NCI-H1694 (cell line): ENCODE measurements around the gene SNCG.

Experiments used
- DNase-seq: peaks from one replicate; lab custom pipeline; 2025; lab: John Stamatoyannopoulos, UW

The SNCG gene

DNA sequence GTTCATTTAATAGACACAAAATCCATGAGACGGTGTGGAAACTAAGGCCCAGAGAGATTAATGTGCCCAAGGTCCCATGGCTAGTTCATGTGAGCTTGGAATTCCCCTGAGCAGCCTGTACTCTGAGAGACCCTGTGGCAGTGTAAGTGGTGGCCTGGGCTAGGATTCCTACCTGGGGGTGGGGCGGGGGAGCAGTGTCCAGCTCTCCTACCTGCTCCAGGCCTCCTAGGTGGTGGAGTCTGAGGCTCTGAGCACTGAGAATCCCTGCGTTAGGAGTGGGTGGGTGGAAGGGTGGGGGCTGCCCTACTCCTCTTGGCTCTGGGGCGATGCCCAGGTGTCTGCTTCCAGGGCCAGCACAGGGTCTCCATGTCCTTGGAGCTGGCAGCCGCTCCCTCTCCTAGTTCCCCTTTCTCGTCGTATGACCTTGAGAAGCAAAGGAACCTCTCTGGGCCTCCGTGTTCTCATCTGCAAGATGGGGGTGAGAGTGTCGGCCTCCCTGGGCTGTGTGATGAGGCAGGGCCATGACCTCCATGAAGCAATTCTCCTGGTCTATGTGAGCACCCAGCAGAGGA is 2.5 kb downstream of the SNCG start:
- no peak for DNase-seq

DNA sequence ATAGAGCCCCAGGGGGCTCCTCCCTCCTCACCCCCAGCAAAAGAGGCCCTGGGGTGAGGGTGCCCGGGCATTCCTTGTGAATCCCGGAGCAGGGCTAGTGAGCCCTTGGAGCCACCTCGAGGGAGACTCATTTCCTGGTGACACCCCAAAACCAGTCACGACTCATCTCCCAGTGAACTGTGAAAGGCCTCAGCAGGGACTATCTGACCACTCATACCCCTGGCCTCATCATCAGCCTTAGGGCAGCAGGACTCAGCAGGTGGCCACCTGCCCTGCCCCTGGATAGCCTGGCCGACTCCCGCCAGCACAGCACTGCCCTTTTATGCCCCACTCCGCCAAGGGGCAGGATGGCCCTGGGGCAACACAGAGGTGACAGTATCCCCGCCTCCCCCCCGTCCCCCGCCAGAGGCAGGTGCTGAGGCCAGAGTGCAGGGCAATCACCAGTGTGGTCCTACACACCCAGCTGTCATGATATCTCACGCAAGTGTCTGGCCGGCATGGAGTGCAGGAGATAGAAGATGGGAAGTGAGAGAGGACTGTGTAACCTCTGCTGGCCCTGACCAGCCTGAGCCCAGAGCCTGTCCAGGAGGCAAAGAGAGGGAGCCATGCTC is 3.2 kb downstream of the SNCG start:
- no peak for DNase-seq

DNA sequence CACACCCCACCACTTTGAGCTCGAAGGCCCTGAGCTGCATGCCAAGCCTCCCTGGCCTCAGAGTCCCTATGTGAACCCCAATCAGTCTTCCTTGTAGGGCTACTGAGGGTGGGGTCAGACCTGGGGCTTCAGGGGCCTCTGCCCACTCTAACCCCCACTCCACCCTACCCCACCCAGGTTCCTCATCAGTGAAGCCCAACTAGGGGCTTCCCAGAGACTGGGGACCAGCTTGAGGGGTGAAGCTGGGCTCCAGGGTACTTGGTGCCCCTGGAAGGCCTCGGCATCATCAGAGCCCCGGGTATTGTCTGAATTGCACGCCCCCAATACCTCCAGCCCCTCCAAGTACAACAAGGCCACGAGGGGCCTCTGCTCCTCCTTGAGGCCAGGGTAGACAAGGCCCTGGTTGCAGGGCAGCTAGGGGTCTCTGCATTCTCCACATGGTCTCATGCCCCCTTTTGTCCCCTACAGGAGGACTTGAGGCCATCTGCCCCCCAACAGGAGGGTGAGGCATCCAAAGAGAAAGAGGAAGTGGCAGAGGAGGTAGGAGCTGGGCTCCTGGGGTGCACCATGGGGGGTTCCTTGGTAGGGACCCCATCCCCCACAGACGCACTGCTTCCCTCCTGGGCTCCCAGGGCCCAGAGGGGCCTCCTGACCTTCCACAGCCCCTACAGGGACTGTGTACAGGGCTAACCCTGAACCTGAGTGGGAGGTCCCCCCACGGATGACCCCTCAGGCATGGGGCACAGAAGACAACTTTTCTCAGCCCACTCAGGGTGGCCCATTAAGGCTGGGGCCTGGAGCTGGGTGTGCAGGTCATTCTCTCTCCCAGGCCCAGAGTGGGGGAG is 4.0 kb downstream of the SNCG start:
- no peak for DNase-seq

DNA sequence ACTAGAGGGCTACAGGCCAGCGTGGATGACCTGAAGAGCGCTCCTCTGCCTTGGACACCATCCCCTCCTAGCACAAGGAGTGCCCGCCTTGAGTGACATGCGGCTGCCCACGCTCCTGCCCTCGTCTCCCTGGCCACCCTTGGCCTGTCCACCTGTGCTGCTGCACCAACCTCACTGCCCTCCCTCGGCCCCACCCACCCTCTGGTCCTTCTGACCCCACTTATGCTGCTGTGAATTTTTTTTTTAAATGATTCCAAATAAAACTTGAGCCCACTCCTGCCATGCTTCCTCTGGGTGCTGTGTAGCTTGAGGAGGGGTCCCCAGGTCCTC is 4.5 kb downstream of the SNCG start:
- DNase-seq: no peak

DNA sequence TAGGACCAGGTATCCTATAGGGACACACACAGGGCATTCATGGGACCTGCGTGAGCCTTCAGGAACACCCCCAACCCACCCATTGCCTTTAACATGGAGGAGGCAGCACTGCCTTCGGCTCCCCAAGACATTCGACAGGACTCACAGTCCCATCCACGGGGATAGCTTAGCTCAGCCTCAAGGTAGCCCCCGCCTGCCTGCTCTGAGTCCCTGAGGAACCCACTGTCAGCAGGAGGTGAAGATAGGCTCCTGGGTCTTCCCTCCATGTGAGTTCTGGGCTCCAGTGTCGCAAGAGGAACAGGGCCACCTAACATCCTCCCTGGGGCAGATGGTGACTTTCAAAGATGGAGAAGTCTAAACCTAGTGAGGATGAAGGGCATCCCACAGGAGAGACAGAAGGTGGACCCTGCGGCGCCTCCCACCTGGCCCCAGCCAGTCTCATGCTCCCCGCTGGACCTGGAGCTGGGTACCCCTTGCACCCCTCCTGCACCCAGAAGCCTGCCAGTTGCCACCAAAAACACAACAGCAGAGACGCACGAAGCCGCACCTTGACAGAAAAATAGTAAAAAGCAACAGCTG is 5.0 kb downstream of the SNCG start:
- no peak for DNase-seq

DNA sequence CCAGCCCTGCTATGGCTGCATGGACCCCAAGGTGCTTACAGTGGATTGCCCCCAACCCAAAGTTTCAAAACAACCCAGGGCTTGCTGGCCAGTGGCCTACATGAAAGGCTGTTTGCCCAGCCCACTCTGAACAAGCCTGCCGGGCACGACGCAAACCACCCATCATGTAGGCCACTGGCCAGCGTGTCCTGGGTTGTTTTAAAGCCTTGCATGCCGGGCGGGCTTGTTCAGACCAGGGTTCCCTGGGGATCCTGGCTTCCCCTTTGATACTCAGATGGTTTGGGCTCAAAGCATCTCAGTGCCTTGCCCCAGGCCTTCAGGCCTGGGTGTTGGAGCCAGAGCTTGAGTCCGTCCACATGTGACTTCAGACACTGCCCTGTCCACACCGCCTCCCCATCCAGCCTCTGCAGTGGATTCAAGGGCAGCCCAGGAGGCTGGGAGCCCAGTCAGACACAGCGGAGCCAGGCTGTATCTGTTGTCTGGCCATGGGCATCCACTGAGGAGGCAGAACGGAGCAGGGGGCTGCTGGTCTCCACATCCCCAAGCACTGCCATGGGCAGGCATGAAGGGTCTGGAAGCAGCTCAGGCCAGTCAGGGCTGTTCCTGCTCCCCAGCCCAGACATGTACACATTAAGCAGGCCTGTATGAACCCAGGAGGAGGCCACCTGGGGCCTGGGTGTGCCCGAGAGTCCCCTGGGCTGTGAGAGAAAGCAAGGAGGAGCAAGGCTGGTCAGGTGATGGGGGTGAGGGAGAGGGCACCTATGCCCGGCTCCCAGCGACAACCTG is 5.9 kb downstream of the SNCG start:
- no peak for DNase-seq

DNA sequence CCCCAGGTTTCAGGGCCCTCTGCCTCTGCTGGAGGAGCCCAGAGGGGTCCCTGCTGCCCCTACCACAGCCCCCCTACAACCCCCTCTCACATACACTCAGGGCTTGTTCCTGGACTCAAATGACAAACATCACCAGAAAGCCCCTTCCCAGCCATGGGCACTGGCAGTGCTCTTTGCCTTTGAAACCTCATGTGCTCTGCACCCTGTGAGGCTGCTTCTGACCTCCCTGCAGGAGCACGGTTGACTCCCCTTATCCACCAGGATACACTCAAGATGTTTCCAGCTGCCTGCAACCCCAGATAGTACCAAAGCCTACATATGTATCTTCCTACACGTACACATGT is 6.4 kb downstream of the SNCG start:
- no peak for DNase-seq

DNA sequence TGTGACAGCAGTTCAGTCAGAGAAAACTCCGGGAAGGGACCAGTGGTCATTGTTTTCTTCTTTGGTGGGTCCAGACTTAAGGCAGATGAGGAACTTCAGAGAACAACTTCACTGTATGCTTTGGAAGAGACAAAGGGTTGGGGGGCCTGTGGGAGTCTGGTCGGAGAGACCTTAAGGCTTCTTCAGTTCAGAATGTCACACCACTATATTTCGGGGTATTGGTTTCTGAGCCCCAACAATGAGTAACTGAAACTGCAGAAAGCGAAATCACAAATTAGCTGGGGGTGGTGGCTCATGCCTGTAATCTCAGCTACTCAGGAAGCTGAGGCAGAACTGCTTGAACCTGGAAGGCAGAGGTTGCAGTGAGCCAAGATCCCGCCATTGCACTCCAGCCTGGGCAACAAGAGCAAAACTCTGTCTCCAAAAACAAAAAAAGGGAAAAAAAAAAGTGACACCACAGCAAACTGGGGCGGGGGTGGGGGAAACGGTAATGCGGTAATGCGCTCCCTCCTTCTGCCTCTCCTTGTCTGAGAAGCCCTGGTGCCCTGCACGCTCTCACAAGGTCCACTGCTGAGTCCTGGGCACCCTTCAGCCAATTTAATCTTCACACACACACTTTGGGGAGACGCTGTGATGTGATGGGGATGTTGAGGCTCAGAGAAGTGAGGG is 7.7 kb downstream of the SNCG start:
- DNase-seq: no peak

DNA sequence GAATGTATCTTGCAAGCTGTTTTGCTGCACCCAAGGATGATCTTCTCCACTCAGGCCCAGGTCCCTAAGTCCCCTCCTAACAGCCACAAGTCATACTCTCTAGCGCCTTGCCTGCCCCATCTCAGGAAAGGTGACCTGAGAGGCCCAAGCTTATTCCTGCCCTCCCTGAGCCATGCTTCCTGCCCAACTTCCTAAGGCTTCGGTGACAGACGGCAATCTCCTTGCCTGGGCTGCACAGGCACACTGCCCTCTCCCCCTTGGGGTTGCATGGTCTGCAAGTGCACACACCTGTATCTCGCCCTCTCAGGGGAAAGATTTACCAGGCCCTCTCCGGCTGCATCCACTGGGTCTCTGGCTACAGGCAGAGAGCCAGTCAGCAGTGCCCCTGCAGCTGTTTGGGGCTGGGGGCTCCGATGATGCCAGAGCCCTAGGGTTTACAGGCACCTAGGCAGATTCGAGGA is 9.1 kb downstream of the SNCG start:
- DNase-seq: no peak

DNA sequence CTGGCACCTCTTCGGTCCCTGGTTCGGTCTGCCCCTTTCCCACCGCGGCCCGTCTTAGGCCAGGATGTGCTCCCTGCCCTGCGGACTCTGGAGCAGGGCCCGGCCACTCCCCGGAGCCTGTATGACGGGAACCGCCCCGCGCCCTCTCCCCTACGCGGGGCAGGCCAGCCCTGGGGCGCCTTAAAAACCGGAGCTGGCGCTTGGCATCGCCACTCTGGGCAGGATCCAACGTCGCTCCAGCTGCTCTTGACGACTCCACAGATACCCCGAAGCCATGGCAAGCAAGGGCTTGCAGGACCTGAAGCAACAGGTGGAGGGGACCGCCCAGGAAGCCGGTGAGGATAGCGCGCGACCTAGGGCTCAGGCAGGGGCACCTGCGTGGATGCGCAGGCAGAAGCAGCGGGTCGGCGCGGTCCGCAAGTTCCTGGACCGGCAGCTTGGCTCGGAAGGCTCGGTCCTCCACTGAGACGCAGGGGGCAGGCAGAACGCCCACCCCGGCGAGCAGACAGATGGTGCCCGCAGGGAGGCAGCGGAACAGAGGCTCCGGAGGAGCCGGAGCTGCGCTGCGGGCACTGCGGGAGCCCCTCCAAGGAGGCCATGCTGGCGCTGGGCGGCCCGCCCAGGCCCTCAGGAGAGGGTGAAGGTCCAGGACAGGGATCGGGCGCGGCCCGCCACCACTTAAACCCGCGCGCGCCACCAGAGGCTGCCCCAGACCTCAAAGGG is 10.0 kb downstream of the SNCG start, which contains the start of gene ADIRF:
Gene ADIRF, plus strand, starts transcription at position 212 of the 723 bp plus-strand sequence. Its CDS starts 63 bp downstream, at position 275.
- DNase-seq: peak; percentile 61

DNA sequence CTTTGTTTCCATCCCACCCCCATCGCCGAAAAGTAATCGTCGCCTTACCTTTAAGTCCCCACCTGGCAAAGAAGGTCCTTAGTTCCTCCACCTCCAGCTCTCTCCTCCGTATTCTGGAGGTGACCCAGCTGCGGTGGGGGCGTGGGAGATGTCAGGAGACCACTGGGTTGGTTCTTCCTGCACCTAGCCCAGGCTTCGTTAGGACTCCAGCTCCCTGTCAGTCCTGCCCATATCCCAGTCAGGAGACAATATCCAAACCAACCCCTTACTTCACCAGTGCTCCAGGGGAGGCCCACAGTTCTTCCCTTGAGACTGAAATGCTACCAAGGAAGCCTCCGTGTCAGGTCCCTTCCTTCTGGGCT is 10.6 kb downstream of the SNCG start:
- no peak for DNase-seq

DNA sequence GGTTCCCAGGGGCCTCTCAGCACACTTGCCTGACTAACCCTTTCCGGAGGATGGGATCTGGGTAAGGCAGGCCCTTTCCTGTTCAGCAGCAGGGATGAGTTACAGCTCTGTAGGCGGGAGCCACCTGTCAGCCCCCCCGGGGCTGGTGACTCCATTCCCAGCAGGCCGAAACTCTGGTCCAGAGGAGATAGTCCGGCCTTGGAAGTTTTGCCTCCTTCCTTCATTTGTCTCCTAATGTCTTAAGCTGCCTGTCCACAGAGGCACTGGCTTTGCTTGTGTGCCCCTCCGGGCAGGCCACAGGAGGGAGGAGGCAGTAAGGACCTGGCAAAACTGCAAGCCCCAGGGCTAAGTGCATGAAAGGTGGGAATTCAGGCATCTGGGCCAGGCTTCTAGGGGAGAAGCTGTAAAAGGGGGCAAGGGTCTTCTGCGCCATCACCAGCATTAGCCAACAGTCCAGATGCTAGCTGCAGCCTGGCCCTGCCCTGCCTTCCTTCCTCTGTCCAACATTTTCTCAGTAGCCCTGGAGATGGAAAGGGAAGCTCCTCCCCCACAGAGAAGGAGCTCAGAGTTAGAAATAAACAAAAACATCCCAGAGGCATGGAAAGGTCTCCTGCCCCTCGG is 11.1 kb downstream of the SNCG start:
- DNase-seq: no peak

DNA sequence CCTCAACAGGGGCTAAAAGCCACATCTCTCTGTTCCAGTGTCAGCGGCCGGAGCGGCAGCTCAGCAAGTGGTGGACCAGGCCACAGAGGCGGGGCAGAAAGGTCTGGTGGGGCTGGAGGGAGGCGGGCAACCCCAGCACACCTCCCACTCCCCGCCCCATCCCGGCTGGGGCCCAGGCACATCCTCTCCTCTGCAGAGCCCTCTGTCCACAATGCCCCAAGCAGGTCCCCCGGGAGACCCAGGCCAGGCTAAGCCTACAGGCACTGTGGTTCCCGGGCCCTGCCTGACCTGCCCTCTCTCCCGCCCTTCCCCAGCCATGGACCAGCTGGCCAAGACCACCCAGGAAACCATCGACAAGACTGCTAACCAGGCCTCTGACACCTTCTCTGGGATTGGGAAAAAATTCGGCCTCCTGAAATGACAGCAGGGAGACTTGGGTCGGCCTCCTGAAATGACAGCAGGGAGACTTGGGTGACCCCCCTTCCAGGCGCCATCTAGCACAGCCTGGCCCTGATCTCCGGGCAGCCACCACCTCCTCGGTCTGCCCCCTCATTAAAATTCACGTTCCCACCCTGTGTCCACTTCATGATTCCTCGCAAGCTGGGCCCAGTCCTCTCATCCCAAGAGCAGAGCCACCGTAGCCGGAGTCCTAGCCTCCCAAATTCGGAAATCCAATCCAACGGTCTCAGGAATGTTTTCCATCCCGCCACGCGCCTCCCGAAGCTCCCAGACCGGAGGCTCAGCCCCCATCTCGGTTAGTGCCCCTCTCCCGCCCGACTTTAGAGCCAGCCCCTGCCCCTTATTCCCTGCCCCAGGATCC is 12.0 kb downstream of the SNCG start:
- no peak for DNase-seq

DNA sequence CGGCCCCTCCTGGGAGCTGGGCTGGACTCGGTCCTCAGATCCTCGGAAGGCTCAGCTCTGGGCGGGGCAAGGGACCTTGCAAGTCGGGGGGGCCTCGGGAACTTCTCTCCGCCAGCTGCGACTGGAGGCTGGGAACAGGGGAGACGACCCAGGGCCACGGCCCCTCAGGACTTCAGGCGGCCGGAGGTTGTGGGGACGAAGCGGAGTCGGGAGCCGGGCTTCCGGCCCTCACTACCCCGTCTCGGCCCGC is 12.5 kb downstream of the SNCG start:
- DNase-seq: no peak

DNA sequence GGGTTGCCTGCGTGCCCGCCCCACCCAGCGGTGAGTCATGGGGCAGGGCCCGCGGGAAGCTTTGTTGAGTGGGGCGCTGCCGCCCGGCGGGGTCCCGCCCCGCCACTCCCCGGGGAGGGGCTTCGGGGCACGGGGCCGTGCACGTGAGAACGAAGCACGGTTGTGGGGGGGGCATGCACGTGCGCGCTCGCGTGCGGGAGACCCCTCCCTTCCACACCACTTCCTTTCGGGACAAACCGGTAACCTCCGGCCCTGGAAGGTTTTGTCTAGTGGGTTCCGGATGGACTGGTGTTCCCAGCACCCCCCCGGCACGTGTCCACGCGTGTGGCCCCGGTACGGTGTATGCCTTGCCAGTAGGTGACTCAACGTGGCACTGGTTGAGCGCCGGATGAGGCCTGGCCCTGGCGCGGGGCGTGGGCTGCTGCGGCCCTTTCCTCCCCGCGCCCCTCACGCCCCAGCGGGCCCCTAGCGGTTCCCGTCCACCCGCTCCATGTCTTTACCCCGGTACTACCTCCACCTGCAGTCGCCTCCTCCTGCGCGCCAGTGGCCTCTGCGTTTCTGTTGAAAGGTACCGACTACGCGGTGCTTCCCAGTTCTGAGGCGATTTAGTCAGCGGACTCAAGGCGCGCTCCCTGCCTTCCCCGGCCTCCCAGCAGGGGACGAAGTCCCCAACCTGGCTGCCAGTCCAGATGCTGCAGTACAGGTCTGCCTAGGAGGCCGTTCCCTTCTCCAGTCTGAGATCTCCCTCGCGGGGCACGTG is 13.0 kb downstream of the SNCG start:
- no peak for DNase-seq

DNA sequence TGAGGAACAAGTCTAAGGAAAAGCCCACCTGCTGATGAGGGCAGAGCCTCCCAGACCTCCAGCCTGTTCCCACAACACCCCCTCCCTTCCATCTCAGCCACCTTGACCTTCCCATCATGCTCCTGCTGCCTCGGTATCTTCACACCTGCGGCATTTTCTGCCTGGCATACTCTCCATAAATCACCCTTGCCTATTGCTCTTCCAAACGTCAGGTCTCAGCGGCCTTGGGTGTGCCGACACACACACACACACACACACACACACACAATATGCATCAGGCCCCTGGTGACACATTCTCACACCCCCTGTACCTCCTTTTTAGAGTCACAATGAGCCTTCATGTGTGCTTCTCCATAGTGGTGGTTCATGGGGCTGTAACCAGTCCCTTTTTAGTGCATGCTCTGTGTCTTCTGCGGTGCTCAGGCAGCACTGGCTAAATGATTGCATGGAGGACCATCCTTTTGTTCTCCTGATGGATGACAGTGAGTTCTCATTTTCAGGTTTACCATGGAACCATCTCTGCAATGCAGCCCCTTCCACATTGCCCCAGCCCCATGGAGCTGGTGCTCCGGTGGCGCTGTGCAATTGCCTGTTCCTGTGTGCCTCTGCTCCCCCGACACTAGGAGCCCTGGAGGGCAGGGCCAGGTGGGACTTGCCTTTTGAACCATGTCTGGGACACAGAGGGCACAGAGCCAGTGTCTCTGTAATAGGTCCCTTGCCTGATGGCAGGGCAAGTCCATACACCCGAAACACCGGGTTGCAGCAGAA is 14.4 kb downstream of the SNCG start:
- DNase-seq: no peak

DNA sequence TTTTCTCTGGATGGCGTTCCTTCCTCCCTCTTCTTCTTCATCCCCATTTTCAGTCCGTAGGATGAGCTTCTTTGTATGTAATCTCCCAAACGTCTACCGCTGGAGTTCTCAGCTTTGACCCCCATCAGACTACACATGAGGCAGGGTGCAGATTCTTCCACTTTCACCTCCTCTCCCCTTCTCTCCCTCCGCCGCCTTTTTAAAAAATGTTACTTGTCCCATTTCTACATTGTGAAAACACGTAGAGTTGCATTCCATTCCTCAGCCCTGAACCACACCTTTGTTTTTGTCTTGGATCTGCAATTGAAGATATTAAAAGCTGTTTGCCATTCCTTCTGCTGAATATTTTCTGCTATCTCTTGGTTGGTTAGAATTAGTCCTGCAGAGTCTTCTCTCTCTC is 16.1 kb downstream of the SNCG start:
- no peak for DNase-seq

DNA sequence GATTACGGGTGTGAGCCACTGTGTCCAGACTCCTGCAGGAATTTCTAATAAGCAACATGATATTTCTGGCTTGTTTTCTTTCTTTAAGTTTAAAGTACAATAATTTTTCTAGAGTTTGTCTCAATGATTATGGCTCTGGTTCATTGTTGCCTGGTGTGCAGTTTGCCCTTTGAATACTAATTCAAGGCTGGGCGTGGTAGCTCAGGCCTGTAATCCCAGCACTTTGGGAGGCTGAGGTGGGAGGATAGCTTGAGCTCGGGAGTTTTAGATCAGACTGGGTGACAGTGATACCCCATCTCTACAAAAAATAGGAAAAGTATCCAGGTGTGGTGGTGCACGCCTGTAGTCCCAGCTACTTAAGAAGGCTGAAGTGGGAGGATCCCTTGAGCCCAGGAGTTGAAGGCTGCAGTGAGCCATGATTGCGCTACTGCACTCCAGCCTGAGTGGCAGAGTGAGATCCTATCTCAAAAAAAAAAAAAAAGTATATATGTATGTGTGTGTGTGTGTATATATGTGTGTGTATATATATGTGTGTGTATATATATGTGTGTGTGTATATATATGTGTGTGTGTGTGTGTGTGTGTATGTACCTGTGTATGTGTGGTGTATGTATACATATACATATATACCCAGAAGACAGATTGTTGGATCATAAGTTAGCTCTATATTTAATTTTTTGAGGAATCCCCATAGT is 18.1 kb downstream of the SNCG start:
- no peak for DNase-seq
